HG03175 (cell line): ENCODE data around the gene MSMP.

ENCODE experiments used
- ATAC-seq: cut with Tn5 transposase; IDR thresholded peaks from one replicate; pipeline ENCODE4 v1.9.1; 2021; ENCODE audit warnings: mild to moderate bottlenecking, moderate library complexity; ENCODE audit not compliant: unreplicated experiment

MSMP gene

GRCh38 chr9:35771534-35771933 is 17.5 kb upstream of the MSMP start:
- no peak for ATAC-seq

DNA sequence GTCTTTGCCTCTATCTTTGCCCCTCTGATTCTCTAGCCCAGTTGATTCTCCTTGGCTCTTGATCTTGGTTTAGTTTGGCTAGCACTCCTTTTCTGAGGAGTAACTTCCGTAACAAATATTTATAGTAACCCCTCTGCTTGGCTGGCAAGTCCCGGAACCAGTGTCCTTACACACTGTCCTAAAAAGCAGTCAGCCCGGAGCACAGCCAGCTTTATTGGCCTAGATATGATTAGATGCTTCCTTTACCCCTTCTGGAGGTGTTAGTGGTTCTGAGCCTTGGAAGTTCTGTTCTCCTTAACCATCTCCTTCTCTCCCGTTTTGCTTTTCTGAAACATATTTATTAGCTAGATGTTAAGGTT is 17.0 kb upstream of the MSMP start:
- no peak for ATAC-seq

GRCh38 chr9:35769763-35770162 is 15.7 kb upstream of the MSMP start:
- no peak for ATAC-seq

DNA sequence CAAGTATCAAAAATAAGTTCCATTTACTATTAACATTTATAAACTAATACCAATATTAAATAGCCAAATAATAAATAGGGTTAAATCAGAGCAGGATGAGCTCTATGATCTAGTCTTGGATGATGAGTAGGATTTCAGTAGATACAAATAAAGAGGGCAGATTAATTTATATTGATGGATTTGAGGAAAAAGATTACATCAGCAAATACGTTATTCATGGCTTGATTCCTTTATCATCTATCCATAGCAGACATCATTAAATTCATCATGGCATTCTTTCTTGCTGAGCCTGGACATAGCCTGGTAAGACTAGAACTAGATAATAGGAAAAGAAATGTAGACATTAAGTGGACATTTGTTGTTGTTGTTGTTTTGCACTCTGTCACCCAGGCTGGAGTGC is 13.4 kb upstream of the MSMP start:
- ATAC-seq: no peak

DNA sequence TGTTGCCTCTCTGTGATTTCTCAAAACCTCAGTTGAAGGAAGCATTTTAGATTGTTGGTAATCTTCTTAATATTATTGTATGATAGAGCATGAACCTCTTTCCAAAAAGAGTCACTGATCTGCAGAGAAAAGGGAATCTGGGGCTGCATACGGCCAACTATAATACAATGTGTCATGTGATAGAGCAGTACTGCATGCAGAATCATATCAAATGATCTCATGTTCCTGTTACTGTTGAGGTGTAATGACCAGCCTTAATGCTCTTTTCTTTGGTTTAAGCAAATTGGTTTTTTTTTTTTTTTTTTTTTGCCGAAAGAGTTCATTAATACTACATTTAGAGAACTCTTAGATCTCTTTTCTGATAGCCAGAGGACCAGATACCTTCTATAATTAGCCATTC is 12.9 kb upstream of the MSMP start:
- no peak for ATAC-seq

DNA sequence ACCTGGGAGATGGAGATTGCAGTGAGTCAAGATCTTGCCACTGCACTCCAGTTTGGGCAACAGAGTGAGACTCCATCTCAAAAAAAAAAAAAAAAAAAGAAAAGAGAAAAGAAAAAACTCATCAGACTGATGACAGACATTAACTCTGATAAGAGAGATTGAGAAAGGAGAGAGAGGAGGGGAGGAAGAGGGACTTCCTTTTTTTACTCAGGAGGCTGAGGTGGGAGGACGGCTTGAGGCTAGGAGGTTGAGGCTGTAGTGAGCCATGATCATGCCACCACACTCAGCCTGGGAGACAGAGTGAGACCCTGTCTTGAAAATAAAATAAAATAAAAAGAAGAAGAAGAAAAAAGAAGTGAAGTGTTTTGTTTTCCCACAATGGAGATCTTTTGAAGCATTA is 9.7 kb upstream of the MSMP start:
- no peak for ATAC-seq

GRCh38 chr9:35763181-35763580 is 9.1 kb upstream of the MSMP start:
- ATAC-seq: no peak

DNA sequence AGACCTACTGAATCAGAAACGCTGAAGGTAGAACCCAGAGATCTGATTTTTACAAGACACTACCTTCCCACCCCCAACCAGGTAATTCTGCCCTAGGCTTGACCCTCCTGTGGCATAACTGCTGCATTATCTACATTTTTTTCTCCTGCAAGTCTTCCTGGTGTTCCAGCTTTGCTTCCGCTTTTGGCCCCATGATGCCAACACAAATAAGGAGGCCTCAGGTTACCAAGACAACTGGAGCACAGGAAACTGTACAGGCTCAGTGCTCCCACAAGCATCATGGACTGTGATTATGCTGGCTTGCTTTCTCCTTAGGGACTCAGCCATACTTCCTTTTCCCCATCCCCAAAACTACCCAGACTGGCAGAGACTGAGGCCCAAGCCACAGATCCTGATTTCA is 6.6 kb upstream of the MSMP start:
- ATAC-seq: no peak

- no peak for ATAC-seq
Measured at GRCh38 chr9:35759795-35760194, 5.7 kb upstream of the MSMP start.

DNA sequence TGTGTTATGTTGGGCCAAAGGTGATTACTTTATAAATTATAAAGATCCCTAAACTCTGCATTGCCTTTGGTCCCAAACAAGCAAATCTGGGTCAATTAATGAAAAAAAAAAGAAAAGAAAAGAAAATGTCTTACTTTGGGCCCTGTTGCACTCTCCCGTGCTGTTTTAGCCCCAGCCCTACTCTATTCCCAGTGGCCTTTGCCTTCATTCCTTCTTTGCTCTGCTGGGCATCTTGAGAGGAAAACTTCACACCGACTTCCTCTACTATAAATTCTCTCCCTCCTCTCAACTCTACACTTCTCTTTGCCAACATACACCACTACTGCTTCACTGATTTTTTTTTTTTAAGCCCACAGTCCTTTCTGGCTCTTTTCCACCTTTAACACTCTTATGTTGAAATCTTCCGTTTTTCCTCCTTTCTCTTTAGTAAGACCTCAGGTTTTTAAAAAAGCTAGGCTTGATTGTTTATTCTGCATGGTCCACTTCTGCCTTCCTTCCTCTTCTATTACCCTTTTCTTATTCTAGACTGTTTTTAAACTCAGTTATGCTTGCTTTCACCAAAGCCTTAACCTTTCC is 4.5 kb upstream of the MSMP start:
- ATAC-seq: no peak

DNA sequence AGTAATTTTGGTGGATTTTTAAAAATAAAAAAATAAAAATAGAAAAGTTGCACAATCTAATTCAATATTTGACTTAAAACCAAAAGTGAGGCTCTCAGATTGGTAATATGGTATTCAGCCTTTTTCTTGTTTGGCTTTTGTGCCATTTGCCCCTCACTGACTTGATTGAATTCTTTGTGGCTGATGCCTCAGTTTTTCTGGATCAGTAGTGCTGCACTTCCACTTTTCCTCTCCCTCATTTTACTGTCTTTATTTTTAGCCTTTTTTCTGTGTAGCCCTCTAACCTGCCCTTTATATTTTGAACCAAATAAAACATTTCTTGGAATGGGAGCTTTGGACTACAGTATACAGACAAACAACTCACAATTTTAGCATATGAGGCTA is 3.8 kb upstream of the MSMP start:
- ATAC-seq: no peak

DNA sequence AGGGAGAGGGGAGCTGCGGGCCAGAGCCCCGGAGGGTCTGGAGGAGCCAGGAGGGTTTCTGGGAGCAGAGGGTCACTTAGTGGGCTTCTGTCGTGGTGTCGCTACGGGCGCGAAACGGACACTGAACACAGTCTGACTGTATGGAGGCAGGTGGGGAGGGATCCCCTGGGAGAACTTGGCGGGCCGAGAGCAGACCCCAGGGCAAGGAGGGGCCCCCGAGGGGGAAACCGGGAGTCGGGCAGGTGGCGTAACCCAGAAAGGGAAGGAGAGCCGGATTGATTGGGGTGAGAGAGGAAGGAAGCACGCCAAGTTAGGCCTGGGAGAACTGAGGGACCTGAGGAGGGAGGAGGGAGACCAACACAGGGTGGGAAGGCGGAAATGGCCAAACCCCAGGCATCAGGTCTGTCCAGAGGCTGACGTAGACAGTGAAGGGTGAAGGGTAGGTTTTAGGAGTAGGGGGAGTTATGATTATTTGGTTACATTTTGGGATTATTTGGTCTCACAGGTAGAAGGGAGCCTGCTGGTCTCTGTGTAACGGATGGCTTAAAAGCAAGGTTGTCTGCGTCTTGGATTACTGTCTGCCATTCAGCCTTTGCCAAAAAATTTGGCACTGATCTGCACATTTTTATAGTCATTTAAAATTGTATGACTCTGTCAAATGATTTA is 3.3 kb upstream of the MSMP start:
- peak; percentile 45 for ATAC-seq

DNA sequence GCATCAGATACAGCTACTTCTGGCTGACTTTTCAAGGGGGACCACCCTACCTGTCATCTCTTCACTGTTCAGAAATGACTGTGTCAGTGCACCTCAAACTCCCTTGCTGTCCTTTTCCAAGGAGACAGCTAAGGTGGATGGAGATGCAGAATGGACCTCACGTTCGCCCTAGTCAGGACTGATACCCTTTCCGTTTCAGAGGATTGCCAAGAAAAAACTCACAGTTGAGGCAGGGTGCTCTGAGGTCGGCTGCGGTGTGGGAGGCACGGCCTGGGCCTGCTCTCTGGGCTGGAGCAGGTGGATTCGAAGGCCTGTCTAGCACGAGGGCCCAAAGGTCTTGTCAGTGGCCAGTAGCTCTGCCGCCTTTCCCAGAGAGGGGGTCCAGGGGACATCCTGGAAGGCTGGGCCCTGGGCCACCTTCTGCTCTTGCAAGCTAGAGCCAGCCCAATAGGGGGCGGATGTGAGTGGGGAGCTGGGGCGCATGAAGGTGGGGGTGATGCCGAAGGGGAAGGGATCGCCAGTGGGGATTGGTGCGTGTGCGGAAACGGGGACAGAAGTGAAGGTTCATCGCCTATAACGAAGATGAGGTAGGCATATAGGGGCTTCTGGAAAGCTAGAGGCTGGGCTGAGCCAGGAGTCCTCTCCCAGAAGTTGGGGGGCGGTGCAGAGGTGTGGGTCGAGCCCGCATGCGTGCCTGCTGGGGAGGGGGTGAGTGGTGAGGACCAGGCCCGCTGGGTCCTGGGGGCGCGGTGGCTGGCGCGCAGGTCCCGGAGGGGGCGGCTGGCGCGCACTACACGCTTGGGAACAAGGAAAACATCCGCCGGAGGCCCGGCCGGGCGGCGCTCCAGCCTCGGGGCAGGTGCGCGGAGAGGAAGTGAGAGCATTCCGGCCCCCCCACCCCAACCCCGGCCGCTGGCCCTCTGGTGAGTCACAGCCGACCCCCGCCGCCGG is 2.5 kb upstream of the MSMP start:
- ATAC-seq: peak; percentile 62

- no peak for ATAC-seq
Measured at GRCh38 chr9:35755071-35755470, 995 bp upstream of the MSMP start.

DNA sequence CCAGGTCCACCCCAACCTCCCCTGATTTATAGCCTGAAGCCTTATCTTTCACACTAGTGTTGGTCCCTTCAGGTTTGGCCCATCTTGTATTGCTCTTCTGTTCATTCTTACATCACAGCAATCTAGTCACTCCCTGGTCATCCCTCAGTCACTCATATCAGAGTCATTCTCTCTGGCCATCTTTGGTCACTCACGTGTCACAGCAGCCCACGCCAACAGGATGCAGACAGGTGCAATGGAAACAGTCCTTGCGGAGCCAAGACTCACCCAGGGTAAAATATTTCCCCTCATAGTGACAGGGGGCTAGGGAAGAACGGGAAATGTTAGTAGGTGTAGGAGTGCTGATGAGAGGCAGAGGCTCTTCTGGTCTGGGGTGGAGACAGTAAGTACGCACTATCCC is 610 bp downstream of the MSMP start:
- ATAC-seq: no peak

DNA sequence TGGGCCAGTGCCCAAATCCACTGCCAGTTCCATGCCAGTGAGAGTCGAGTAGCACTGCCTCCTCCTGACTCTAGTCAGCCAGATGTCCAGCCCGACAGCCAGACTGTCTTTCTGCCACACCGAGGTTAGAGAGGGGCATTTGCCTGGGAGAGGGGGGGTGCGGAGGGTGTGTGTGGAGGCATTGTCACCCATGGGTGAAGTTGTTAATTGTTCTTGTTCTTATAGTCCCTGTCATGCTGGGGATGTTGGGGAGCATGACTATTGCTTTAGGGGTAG is 3.9 kb downstream of the MSMP start:
- no peak for ATAC-seq

DNA sequence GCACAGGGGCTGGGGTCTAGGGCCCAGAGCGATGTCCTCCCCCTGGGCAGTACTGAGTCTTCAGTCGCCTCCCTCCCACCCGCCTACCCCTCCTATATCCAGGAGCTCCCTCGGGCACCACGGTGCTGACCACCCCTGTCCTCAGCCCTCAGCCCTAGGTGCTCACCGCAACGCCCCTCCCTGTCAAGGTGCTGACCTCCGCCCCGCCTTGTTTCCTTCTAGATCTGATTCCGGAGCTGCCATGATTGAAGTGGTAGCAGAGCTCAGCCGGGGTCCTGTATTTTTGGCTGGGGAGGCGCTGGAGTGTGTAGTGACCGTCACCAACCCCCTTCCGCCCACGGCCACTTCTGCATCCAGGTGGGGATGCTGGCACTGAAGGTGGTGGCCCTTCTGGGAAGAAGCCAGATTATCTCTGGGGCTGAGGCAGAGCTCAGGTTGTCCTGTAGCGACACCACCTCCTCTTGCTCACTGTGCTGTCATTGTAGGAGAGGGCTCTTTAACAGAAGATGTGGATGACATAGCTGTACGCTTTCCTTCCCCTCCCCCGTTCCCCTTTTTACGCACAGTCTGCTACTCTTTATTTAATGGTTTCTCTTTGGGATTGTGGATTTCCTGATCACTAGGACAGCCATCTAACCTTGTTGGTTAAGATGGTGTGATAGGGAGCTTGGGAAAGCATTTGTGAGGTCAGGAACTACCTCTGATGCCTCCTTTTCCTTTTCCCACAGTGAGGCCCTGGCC is 4.4 kb downstream of the MSMP start:
- ATAC-seq: peak; percentile 40

DNA sequence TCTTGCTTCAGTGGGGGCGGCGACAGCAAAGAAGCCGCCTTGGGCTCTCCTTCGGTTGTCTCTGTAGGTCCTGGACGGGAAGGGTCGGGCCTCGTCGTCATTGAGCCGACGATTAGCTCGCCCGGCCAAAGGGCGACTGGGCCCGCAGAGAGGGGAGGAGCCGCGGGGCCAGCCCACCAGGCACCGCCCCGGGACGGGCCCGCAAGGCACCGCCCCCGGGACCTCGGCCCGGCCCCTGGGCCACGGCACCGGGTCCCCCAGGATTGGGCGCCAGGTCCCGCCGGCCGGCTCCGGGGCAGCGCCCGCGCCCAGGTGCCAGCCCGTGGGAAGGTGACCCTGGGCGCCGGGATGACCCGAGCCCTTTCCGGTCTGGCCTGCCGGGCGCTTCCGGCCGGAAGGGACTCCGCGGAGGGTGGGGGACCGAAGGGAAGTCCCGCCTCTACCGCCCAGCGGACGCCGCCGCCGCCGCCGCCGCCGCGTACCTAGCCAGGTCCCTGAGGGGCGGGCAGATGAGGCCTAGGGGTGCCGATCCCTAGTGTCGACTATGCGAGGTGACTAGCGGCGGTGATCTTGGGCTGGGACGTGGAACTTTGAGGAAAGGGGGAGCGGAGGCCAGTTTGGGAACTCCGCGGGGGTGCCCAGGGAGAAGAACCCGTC is 5.1 kb downstream of the MSMP start, which contains the start of the genes GBA2 and RGP1:
Gene GBA2, minus strand, starts transcription at position 371 of the 657 bp plus-strand sequence. CDS start 524 bp downstream, outside the sequence.
Gene RGP1, plus strand, starts transcription at position 430 of the 657 bp plus-strand sequence. CDS start 469 bp downstream, outside the sequence.
- peak; percentile 76 for ATAC-seq

- ATAC-seq: no peak
Measured at GRCh38 chr9:35748242-35748857, 5.7 kb downstream of the MSMP start.

GRCh38 chr9:35746583-35746982 is 7.5 kb downstream of the MSMP start:
- no peak for ATAC-seq
